GM21515 (cell line): Measurements from ENCODE around the gene ARGFX.
"Not testable (repeated sequence)": the region's sequence is repeated elsewhere in the genome, so short reads cannot be mapped to it uniquely, and the experiment has no call there.

Experiments used
- ATAC-seq: cut with Tn5 transposase; IDR thresholded peaks from one replicate; pipeline ENCODE4 v1.9.1; 2021; ENCODE audit not compliant: unreplicated experiment

The ARGFX gene

GRCh38 chr3:121567649-121568048 lies at the start of gene ARGFX:
Gene ARGFX, plus strand, starts transcription at chr3:121567949. Its CDS starts 2,765 bp downstream, at chr3:121570714.
- no peak for ATAC-seq

GRCh38 chr3:121517953-121518655 lies 49.6 kb upstream of the ARGFX start:
- no peak for ATAC-seq

GRCh38 chr3:121520510-121520909 lies 47.2 kb upstream of the ARGFX start:
- ATAC-seq: no peak

- no peak for ATAC-seq
Observed at GRCh38 chr3:121529308-121529707, 38.4 kb upstream of the ARGFX start.

GRCh38 chr3:121531269-121531668 lies 36.5 kb upstream of the ARGFX start:
- ATAC-seq: no peak

GRCh38 chr3:121542924-121543323 lies 24.8 kb upstream of the ARGFX start:
- no peak for ATAC-seq

- no peak for ATAC-seq
Observed at GRCh38 chr3:121545049-121545573, 22.6 kb upstream of the ARGFX start.

GRCh38 chr3:121545574-121546455 lies 21.9 kb upstream of the ARGFX start, which contains the start of gene POLQ:
Gene POLQ, minus strand, starts transcription at chr3:121545988. Its CDS starts 111 bp downstream, at chr3:121545877.
- ATAC-seq: peak; percentile 79

GRCh38 chr3:121552379-121552778 lies 15.4 kb upstream of the ARGFX start:
- no peak for ATAC-seq

GRCh38 chr3:121552797-121553196 lies 15.0 kb upstream of the ARGFX start:
- no peak for ATAC-seq

GRCh38 chr3:121557426-121557934 lies 10.3 kb upstream of the ARGFX start:
- no peak for ATAC-seq

- no peak for ATAC-seq
Observed at GRCh38 chr3:121562148-121562547, 5.6 kb upstream of the ARGFX start.

GRCh38 chr3:121566773-121567172 lies 976 bp upstream of the ARGFX start:
- ATAC-seq: no peak

GRCh38 chr3:121574449-121574848 lies 6.7 kb downstream of the ARGFX start:
- no peak for ATAC-seq

GRCh38 chr3:121581691-121582090 lies 13.9 kb downstream of the ARGFX start:
- ATAC-seq: no peak

GRCh38 chr3:121584418-121584817 lies 16.7 kb downstream of the ARGFX start:
- peak; percentile 56 for ATAC-seq

GRCh38 chr3:121592856-121593702 lies 25.3 kb downstream of the ARGFX start, which contains the start of gene FBXO40:
Gene FBXO40, plus strand, starts transcription at chr3:121593379. Its CDS starts 27,197 bp downstream, at chr3:121620576.
- no peak for ATAC-seq

GRCh38 chr3:121593806-121594205 lies 26.1 kb downstream of the ARGFX start:
- not testable (repeated sequence) for ATAC-seq

GRCh38 chr3:121594850-121595249 lies 27.1 kb downstream of the ARGFX start:
- ATAC-seq: no peak

GRCh38 chr3:121595765-121596406 lies 28.1 kb downstream of the ARGFX start:
- ATAC-seq: no peak
